Keratinocyte (primary cell): ENCODE measurements around the gene B3GALNT1. TPM values are rescaled to one million over a fixed set of nuclear protein-coding genes. Genes with fewer than 3 reads are reported as not detected.

Experiments
- DNase-seq: peaks from one replicate; pipeline ENCODE4 v3.0.0-alpha.2; 2011; ENCODE audit warnings: low read depth, missing footprints, low spot score
- FAIRE-seq: peaks from 2 replicates; lab custom pipeline; 2011; peaks lifted over from hg19 to GRCh38; lab: Jason Lieb, UNC
- H2AFZ ChIP-seq: 2 replicates; pipeline ENCODE4 v1.6.0; 2012; ENCODE audit warnings: low read length, control low read depth, inconsistent platforms; ENCODE audit not compliant: control insufficient read depth
- H3K27ac ChIP-seq: 2 replicates; pipeline ENCODE4 v1.5.1; 2011; ENCODE audit warnings: low read length; ENCODE audit not compliant: control insufficient read depth, insufficient read depth
- H3K27me3 ChIP-seq: 3 replicates; pipeline ENCODE4 v1.6.0; 2011; ENCODE audit warnings: low read length; ENCODE audit not compliant: control insufficient read depth, insufficient read depth; ENCODE audit errors: extremely low read depth
- H3K36me3 ChIP-seq, 2 experiments: 2 replicates in 1 of 2; 3 replicates in 1 of 2; pipeline ENCODE4 v1.5.1; 2011; ENCODE audit warnings: low read length in 2 of 2, mild to moderate bottlenecking in 1 of 2; ENCODE audit not compliant: control insufficient read depth in 2 of 2, insufficient read depth in 2 of 2; ENCODE audit errors: extremely low read depth in 1 of 2
- H3K4me1 ChIP-seq: 3 replicates; pipeline ENCODE4 v1.5.1; 2011; ENCODE audit warnings: low read length; ENCODE audit not compliant: control insufficient read depth, insufficient read depth; ENCODE audit errors: extremely low read depth
- H3K4me2 ChIP-seq: 3 replicates; pipeline ENCODE4 v1.6.0; 2011; ENCODE audit warnings: low read depth, low read length; ENCODE audit not compliant: control insufficient read depth, insufficient read depth; ENCODE audit errors: extremely low read depth
- H3K4me3 ChIP-seq, 3 experiments: fragments of 200-600 bp in 1 of 3; sonication (generic) in 1 of 3; 2 replicates in 2 of 3; 3 replicates in 1 of 3; pipeline ENCODE4 v1.5.1; 2011 to 2016; ENCODE audit warnings: low read length in 3 of 3, mild to moderate bottlenecking in 3 of 3, control low read depth in 2 of 3, inconsistent platforms in 1 of 3, low read depth in 1 of 3, mixed read lengths in 1 of 3, mixed run types in 1 of 3, moderate library complexity in 1 of 3; ENCODE audit not compliant: control insufficient read depth in 2 of 3, insufficient read depth in 2 of 3; ENCODE audit errors: extremely low read depth in 1 of 3
- H3K79me2 ChIP-seq: 2 replicates; pipeline ENCODE4 v1.6.0; 2012; ENCODE audit warnings: low read length; ENCODE audit not compliant: control insufficient read depth, insufficient read depth
- H3K9ac ChIP-seq: 3 replicates; pipeline ENCODE4 v1.6.0; 2011; ENCODE audit warnings: low read length; ENCODE audit not compliant: control insufficient read depth, insufficient read depth; ENCODE audit errors: extremely low read depth
- H3K9me1 ChIP-seq: 3 replicates; pipeline ENCODE4 v1.6.0; 2011; ENCODE audit warnings: low read length; ENCODE audit not compliant: control insufficient read depth, insufficient read depth; ENCODE audit errors: extremely low read depth
- H3K9me3 ChIP-seq: 2 replicates; pipeline ENCODE4 v1.5.1; 2012; ENCODE audit warnings: low read depth, low read length; ENCODE audit not compliant: control insufficient read depth
- H4K20me1 ChIP-seq: 3 replicates; pipeline ENCODE4 v1.6.0; 2011; ENCODE audit warnings: low read length; ENCODE audit not compliant: control insufficient read depth, insufficient read depth; ENCODE audit errors: extremely low read depth
- EZH2 ChIP-seq: IDR thresholded peaks from one replicate; pipeline ENCODE4 v1.6.1; 2012; ENCODE audit warnings: inconsistent platforms, mild to moderate bottlenecking, low read length, moderate library complexity
- dilution Hi-C: fragments of 300-500 bp; cut with MboI; formaldehyde crosslinking; loops from one replicate; pipeline ENCODE4 v1.7.0; 2020; ENCODE audit warnings: low sequenced_read_pairs; ENCODE audit not compliant: extremely low pct_ligation_motif_present
- polyA plus RNA-seq, 5 experiments: library from polyadenylated mRNA; depleted of rRNA in 3 of 5; stranded (reverse) in 3 of 5; stranded (forward) in 1 of 5; unstranded in 1 of 5; fragments of >200 nt; gene quantifications; 1 replicate in 1 of 5; 2 replicates in 3 of 5; 3 replicates in 1 of 5; pipeline versions ENCODE4 v1.2.1 to v1.2.3, GENCODE V29; 2011 to 2012; ENCODE audit warnings: missing spikeins in 2 of 5, low read depth in 1 of 5, low replicate concordance in 1 of 5
- TF ChIP-seq, protein P1 (sequence below), 3 experiments: IDR thresholded peaks in 1 of 3; conservative IDR thresholded peaks in 1 of 3; optimal IDR thresholded peaks in 1 of 3; 2 replicates in 2 of 3; 3 replicates in 1 of 3; pipeline versions ENCODE3 to v1.5.1; 2011; ENCODE audit warnings: low read length in 3 of 3, mild to moderate bottlenecking in 3 of 3, moderate library complexity in 2 of 3, control low read depth in 1 of 3, inconsistent platforms in 1 of 3; ENCODE audit not compliant: insufficient read depth in 2 of 3; ENCODE audit errors: extremely low read depth in 1 of 3

Gene B3GALNT1
- polyA plus RNA-seq, 1 donor (not counting 4 experiments of a cell fraction or from before 2014, with no cell fraction given): 3.6 TPM

DNA sequence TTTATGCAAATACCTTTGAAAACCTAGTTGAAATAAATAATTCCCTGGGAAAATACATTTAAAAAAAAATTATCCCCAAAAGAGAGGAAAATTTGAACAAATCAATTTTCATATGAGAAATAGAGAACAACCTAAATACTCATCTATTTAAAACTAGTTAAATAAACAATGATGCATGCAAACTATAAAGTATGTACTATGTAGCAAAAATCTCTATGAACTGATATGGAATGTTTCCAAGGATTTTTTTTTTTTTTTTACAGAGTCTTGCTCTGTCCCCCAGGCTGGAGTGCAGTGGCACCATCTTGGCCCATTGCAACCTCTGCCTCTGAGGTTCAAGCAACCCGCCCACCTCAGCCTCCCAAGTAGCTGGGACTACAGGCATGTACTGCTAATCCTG is 27.2 kb upstream of the B3GALNT1 start:
- no peaks in the 10 kb centered on the region for H3K9me1 ChIP-seq
- H3K79me2 ChIP-seq: no peaks in the 10 kb centered on the region
- no peaks in the 10 kb centered on the region for H3K36me3 ChIP-seq
- H3K27ac ChIP-seq: no peak overlapping the region
- no peak overlapping the region for H2AFZ ChIP-seq
- no peak for DNase-seq
- H3K4me1 ChIP-seq: no peaks in the 10 kb centered on the region
- H3K9me3 ChIP-seq: no peaks in the 10 kb centered on the region
- H3K4me3 ChIP-seq: no peak overlapping the region
- no peak overlapping the region for H3K4me2 ChIP-seq
- dilution Hi-C loops: no loop called here
- no peak for FAIRE-seq
- H3K9ac ChIP-seq: no peak overlapping the region
- H4K20me1 ChIP-seq: no peaks in the 10 kb centered on the region
- no peaks in the 10 kb centered on the region for H3K27me3 ChIP-seq
- no peak for TF ChIP-seq EZH2
- TF ChIP-seq, protein P1, sequence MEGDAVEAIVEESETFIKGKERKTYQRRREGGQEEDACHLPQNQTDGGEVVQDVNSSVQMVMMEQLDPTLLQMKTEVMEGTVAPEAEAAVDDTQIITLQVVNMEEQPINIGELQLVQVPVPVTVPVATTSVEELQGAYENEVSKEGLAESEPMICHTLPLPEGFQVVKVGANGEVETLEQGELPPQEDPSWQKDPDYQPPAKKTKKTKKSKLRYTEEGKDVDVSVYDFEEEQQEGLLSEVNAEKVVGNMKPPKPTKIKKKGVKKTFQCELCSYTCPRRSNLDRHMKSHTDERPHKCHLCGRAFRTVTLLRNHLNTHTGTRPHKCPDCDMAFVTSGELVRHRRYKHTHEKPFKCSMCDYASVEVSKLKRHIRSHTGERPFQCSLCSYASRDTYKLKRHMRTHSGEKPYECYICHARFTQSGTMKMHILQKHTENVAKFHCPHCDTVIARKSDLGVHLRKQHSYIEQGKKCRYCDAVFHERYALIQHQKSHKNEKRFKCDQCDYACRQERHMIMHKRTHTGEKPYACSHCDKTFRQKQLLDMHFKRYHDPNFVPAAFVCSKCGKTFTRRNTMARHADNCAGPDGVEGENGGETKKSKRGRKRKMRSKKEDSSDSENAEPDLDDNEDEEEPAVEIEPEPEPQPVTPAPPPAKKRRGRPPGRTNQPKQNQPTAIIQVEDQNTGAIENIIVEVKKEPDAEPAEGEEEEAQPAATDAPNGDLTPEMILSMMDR (optimal IDR thresholded peaks at IDR 0.05 in 1 of 3, IDR thresholded peaks at IDR 0.05 in 1 of 3, conservative IDR thresholded peaks at IDR 0.05 in 1 of 3; ENCODE audit: extremely low read depth in 1 of 3, insufficient read depth in 2 of 3, low read length in 3 of 3): no peak

DNA sequence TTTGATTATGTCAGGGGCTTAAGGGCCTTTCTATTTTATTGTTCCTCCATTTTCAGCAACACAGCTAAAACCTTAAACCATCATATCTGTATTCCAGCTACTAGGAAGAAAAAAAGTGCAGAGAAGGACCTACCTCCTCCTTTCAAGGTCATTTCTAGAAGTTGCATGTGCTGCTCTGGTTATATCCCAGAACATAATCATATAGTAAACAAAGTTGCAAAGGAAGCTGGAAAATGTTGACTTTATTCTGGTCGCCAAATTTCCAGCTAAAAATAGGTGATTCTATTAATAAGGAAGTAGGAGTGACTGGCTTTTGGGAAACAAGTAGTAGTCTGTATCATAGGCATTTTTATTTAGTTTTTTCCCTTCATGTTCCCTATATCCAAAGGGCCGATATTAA is 21.3 kb upstream of the B3GALNT1 start:
- dilution Hi-C loops: no loop called here
- Histone ChIP-seq H3K9me3 (no peaks in the 10 kb centered on the region), H4K20me1 (no peaks in the 10 kb centered on the region), H3K9ac (no peak overlapping the region), H3K27ac (no peak overlapping the region), H3K9me1 (no peaks in the 10 kb centered on the region), H3K4me3 (no peak overlapping the region), H3K4me2 (no peak overlapping the region), H2AFZ (no peak overlapping the region), H3K4me1 (no peaks in the 10 kb centered on the region), H3K79me2 (no peaks in the 10 kb centered on the region), H3K27me3 (no peaks in the 10 kb centered on the region), H3K36me3 (no peaks in the 10 kb centered on the region)
- DNase-seq (no peak), FAIRE-seq (no peak)
- TF ChIP-seq, protein P1 (optimal IDR thresholded peaks at IDR 0.05 in 1 of 3, IDR thresholded peaks at IDR 0.05 in 1 of 3, conservative IDR thresholded peaks at IDR 0.05 in 1 of 3; ENCODE audit: extremely low read depth in 1 of 3, insufficient read depth in 2 of 3, low read length in 3 of 3): no peak
- TF ChIP-seq EZH2: no peak
